Activated CD8-positive, alpha-beta T cell treated with anti-CD3 and anti-CD28 coated beads for 36 hours (primary cell): ENCODE results near the gene CALML3. TPM values are rescaled to one million over a fixed set of nuclear protein-coding genes. Genes with fewer than 3 reads are reported as not detected.

Source experiments
- ATAC-seq: fragments of 200-7000 bp; cut with Tn5 transposase; one replicate; pipeline ENCODE4 v1.10.0; 2021; ENCODE audit warnings: mild to moderate bottlenecking, moderate library complexity
- CTCF ChIA-PET: fragments of 350-600 bp; sonication (Branson Sonifier 250); formaldehyde crosslinking; loops from one replicate; lab custom pipeline; 2021; ENCODE audit warnings: antibody characterized with exemption; lab: Charles Lee
- POLR2A ChIA-PET: fragments of 350-600 bp; sonication (Branson Sonifier 250); formaldehyde crosslinking; loops from one replicate; lab custom pipeline; 2021; ENCODE audit warnings: antibody characterized with exemption; lab: Charles Lee
- DNase-seq: peaks from one replicate; pipeline ENCODE4 v3.0.0-alpha.2; 2020
- H3K27ac Mint-ChIP-seq: one replicate; pipeline ENCODE4 v1.8.0; 2021; ENCODE audit warnings: mild to moderate bottlenecking, mixed read lengths
- H3K27me3 Mint-ChIP-seq: one replicate; pipeline ENCODE4 v1.8.0; 2021; ENCODE audit warnings: mixed read lengths
- H3K36me3 Mint-ChIP-seq: one replicate; pipeline ENCODE4 v1.8.0; 2021; ENCODE audit warnings: low read depth, mixed read lengths
- H3K4me1 Mint-ChIP-seq: one replicate; pipeline ENCODE4 v1.8.0; 2021; ENCODE audit warnings: low read depth, mixed read lengths
- H3K4me3 Mint-ChIP-seq: one replicate; pipeline ENCODE4 v1.8.0; 2021; ENCODE audit warnings: mild to moderate bottlenecking, moderate library complexity, mixed read lengths
- H3K9me3 Mint-ChIP-seq: one replicate; pipeline ENCODE4 v1.8.0; 2021; ENCODE audit warnings: mixed read lengths
- intact Hi-C: fragments of 100-400 bp; cut with micrococcal nuclease; formaldehyde crosslinking; loops from one replicate; pipeline ENCODE4 v1.10.0; 2022
- total RNA-seq, 2 experiments: library from RNA; stranded (reverse); gene quantifications; one replicate each; pipeline ENCODE4 v1.2.3, GENCODE V29; 2021
- TF ChIP-seq, protein P1 (sequence below): fragments of 200-600 bp; IDR thresholded peaks from one replicate; pipeline ENCODE4 v1.8.0; 2022; ENCODE audit warnings: antibody characterized with exemption, mild to moderate bottlenecking

CALML3 gene
- total RNA-seq, 2 experiments from 2014 or later = not detected

DNA sequence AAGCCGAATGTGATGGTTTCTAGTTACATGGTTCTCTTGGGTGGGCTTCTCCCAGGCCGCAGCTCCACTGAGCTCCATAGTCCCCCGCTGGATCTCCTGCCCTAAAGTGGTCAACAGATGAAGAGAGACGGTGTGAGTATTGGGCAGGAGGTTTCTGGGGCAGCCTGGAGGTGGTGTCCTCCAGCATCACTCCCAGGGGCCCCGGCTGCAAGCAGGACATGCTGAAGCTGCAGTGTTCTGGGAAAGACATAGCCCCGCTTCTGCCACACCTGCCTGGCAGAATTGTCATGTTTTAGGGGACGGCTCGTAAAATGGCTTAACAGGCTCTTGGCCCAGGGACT lies 40.4 kb downstream of the CALML3 start:
- Mint-ChIP-seq H3K27ac (no peak overlapping the region), H3K27me3 (no peaks in the 10 kb centered on the region), H3K9me3 (no peaks in the 10 kb centered on the region), H3K4me3 (no peak overlapping the region), H3K4me1 (peaks cover 27% of the 10 kb centered on the region), H3K36me3 (no peaks in the 10 kb centered on the region)
- TF ChIP-seq, protein P1, sequence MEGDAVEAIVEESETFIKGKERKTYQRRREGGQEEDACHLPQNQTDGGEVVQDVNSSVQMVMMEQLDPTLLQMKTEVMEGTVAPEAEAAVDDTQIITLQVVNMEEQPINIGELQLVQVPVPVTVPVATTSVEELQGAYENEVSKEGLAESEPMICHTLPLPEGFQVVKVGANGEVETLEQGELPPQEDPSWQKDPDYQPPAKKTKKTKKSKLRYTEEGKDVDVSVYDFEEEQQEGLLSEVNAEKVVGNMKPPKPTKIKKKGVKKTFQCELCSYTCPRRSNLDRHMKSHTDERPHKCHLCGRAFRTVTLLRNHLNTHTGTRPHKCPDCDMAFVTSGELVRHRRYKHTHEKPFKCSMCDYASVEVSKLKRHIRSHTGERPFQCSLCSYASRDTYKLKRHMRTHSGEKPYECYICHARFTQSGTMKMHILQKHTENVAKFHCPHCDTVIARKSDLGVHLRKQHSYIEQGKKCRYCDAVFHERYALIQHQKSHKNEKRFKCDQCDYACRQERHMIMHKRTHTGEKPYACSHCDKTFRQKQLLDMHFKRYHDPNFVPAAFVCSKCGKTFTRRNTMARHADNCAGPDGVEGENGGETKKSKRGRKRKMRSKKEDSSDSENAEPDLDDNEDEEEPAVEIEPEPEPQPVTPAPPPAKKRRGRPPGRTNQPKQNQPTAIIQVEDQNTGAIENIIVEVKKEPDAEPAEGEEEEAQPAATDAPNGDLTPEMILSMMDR = no peak
- DNase-seq (no peak), ATAC-seq (no peak)
- ChIA-PET CTCF (no interaction called here), POLR2A (interaction anchor here (1.2 kb wide), 1 partner anchor 8 kb away, joined by 3 read pairs; no protein-coding TSS in a partner anchor)
- intact Hi-C loops = no loop called here

- Mint-ChIP-seq H3K27ac (no peak overlapping the region), H3K4me3 (no peak overlapping the region), H3K9me3 (no peaks in the 10 kb centered on the region), H3K36me3 (no peaks in the 10 kb centered on the region), H3K27me3 (no peaks in the 10 kb centered on the region), H3K4me1 (peaks cover 26% of the 10 kb centered on the region)
- TF ChIP-seq, protein P1 = no peak
- no peak for ATAC-seq
- CTCF ChIA-PET = interaction anchor here (0.7 kb wide), 1 partner anchor 156 kb away, joined by 3 read pairs; no protein-coding TSS in a partner anchor
- POLR2A ChIA-PET = interaction anchor here (1.2 kb wide), 1 partner anchor 9 kb away, joined by 3 read pairs; no protein-coding TSS in a partner anchor
- intact Hi-C loops = no loop called here
- no peak for DNase-seq
Measured at GRCh38 chr10:5565671-5566581, 41.2 kb downstream of the CALML3 start.

- Mint-ChIP-seq H3K27me3 (no peaks in the 10 kb centered on the region), H3K4me3 (no peak overlapping the region), H3K27ac (no peak overlapping the region), H3K4me1 (peaks cover 26% of the 10 kb centered on the region), H3K36me3 (no peaks in the 10 kb centered on the region), H3K9me3 (no peaks in the 10 kb centered on the region)
- ChIA-PET POLR2A (no interaction called here), CTCF (interaction anchor here (0.7 to 1.9 kb wide), 2 partner anchors 56 to 157 kb away, joined by 3 to 7 read pairs; no protein-coding TSS in a partner anchor)
- TF ChIP-seq, protein P1 = no peak
- DNase-seq (peak; percentile 51), ATAC-seq (peak; percentile 59)
- intact Hi-C loops = no loop called here
Measured at GRCh38 chr10:5566614-5567013, 41.9 kb downstream of the CALML3 start.

DNA sequence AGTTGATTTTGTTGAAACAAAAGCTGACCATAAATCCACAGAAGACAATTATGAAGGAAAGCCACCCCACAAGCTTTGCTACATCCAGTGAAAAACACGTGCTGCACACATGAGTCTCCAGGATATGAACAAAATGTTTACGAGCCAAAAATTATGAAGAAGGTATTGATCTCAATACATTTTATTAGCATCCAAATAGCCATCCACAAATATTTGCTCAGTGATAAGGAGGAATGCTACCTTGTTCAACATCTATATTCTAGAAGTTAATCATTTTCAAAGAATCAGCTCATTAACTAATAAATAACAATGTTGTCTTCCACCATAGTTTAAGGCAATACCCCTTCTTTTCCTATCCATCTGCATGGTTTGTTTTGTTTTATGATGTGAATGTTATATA lies 42.7 kb downstream of the CALML3 start:
- H3K27ac Mint-ChIP-seq = no peak overlapping the region
- no peak overlapping the region for H3K4me3 Mint-ChIP-seq
- no peaks in the 10 kb centered on the region for H3K27me3 Mint-ChIP-seq
- H3K4me1 Mint-ChIP-seq = peaks cover 26% of the 10 kb centered on the region
- H3K36me3 Mint-ChIP-seq = no peaks in the 10 kb centered on the region
- H3K9me3 Mint-ChIP-seq = no peaks in the 10 kb centered on the region
- ATAC-seq (no peak), DNase-seq (no peak)
- TF ChIP-seq, protein P1 = no peak
- POLR2A ChIA-PET = no interaction called here
- CTCF ChIA-PET = interaction anchor here (1.9 kb wide), 1 partner anchor 55 kb away, joined by 7 read pairs; no protein-coding TSS in a partner anchor
- intact Hi-C loops = no loop called here

- CTCF ChIA-PET = no interaction called here
- peaks cover 24% of the 10 kb centered on the region for H3K4me1 Mint-ChIP-seq
- H3K9me3 Mint-ChIP-seq = no peaks in the 10 kb centered on the region
- POLR2A ChIA-PET = no interaction called here
- H3K27me3 Mint-ChIP-seq = no peaks in the 10 kb centered on the region
- ATAC-seq (no peak), DNase-seq (no peak)
- no peak overlapping the region for H3K27ac Mint-ChIP-seq
- intact Hi-C loops = no loop called here
- no peaks in the 10 kb centered on the region for H3K36me3 Mint-ChIP-seq
- H3K4me3 Mint-ChIP-seq = no peak overlapping the region
- TF ChIP-seq, protein P1 = no peak
Measured at GRCh38 chr10:5568984-5569383, 44.2 kb downstream of the CALML3 start.
